Stimulated activated naive CD8-positive, alpha-beta T cell treated with anti-CD3 and anti-CD28 coated beads, Interleukin-15, Interleukin-2, amounts not matched to agents 100 ng/mL and 50 ng/mL, for 24 hours (primary cell): Measurements from ENCODE around the gene LCP2.
"Not testable (repeated sequence)": the region's sequence is repeated elsewhere in the genome, so short reads cannot be mapped to it uniquely, and the experiment has no call there.

ENCODE experiments used
- H3K27ac Mint-ChIP-seq: one replicate; pipeline ENCODE4 v1.8.0; 2021; ENCODE audit warnings: mild to moderate bottlenecking, mixed read lengths
- H3K27me3 Mint-ChIP-seq: one replicate; pipeline ENCODE4 v1.8.0; 2021; ENCODE audit warnings: mixed read lengths
- H3K36me3 Mint-ChIP-seq: one replicate; pipeline ENCODE4 v1.8.0; 2021; ENCODE audit warnings: low read depth, mixed read lengths
- H3K4me1 Mint-ChIP-seq: one replicate; pipeline ENCODE4 v1.8.0; 2021; ENCODE audit warnings: low read depth, mixed read lengths
- H3K4me3 Mint-ChIP-seq: one replicate; pipeline ENCODE4 v1.8.0; 2021; ENCODE audit warnings: mild to moderate bottlenecking, mixed read lengths
- H3K9me3 Mint-ChIP-seq: one replicate; pipeline ENCODE4 v1.8.0; 2021; ENCODE audit warnings: mixed read lengths

Gene LCP2

GRCh38 chr5:170245436-170245835 is 52.1 kb downstream of the LCP2 start:
- H3K9me3 Mint-ChIP-seq, H3K27me3 Mint-ChIP-seq, H3K4me3 Mint-ChIP-seq: not testable (repeated sequence)
- H3K36me3 Mint-ChIP-seq: peaks cover 51% of the 10 kb centered on the region
- H3K4me1 Mint-ChIP-seq: peaks cover 13% of the 10 kb centered on the region
- H3K27ac Mint-ChIP-seq: peak overlapping the region; percentile 21

GRCh38 chr5:170238456-170239196 is 59.0 kb downstream of the LCP2 start:
- Mint-ChIP-seq H3K4me1 (no peaks in the 10 kb centered on the region), H3K27me3 (no peaks in the 10 kb centered on the region), H3K36me3 (no peaks in the 10 kb centered on the region), H3K4me3 (no peak overlapping the region), H3K9me3 (no peaks in the 10 kb centered on the region), H3K27ac (no peak overlapping the region)

DNA sequence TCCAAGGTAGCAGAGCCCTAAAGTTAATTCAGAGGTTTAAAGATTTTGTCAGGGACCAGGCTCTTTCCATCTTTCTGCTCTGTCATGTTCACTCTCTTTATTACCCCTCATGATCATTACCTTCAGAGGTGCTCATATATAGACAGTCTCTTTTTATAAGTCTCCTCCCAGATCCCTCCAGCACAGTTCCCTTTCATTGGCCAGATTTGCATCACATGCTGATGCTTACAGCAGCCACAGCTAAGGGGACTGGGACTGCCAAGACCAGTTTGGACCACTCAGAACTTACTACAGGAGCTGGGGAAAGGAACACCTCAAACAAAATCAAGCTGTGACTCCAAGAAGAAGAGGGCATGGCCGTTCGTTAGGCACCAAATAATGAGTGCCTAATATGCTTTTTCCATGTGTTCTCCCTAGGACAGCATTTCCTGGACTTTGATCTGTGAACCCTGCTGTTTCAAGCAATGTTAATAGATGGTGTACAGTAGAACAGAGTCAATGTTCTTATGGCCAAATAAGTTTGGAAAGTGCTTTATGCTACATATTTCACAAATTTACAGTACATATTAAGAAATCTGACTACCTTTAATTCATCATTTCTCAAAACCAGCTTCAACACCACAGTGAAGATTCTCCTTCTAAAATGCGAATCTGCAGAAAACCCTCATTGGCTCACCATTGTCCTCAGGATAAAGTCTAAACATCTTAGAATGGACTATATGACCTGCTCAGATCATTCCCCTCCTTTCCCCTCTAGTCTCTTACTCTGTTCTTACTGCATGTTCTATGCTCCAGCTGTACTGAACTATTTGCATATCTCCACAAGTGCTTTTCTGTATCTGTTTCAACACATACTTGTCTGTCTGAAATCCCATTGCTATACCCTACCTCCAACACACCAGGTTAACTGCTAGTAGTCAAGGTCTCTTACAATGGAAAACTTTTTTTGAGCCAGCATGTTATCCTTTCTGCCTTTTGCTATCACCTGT is 61.4 kb downstream of the LCP2 start:
- no peaks in the 10 kb centered on the region for H3K4me1 Mint-ChIP-seq
- H3K27me3 Mint-ChIP-seq: no peaks in the 10 kb centered on the region
- H3K4me3 Mint-ChIP-seq: no peak overlapping the region
- no peak overlapping the region for H3K27ac Mint-ChIP-seq
- H3K9me3 Mint-ChIP-seq: no peaks in the 10 kb centered on the region
- no peaks in the 10 kb centered on the region for H3K36me3 Mint-ChIP-seq

- Mint-ChIP-seq H3K27ac (no peak overlapping the region), H3K36me3 (no peaks in the 10 kb centered on the region), H3K9me3 (no peaks in the 10 kb centered on the region), H3K27me3 (no peaks in the 10 kb centered on the region), H3K4me1 (no peaks in the 10 kb centered on the region), H3K4me3 (no peak overlapping the region)
Observed at GRCh38 chr5:170233358-170233892, 64.2 kb downstream of the LCP2 start.

- no peaks in the 10 kb centered on the region for H3K4me1 Mint-ChIP-seq
- no peaks in the 10 kb centered on the region for H3K27me3 Mint-ChIP-seq
- H3K4me3 Mint-ChIP-seq: no peak within 1 kb of the TSS
- H3K36me3 Mint-ChIP-seq: no peaks in the 10 kb centered on the region
- no peaks in the 10 kb centered on the region for H3K9me3 Mint-ChIP-seq
- H3K27ac Mint-ChIP-seq: no peak within 1 kb of the TSS
Observed at GRCh38 chr5:170232786-170233185, 64.8 kb downstream of the LCP2 start, which contains the start of gene C5orf58. Gene C5orf58, plus strand, starts transcription at chr5:170232985. Its CDS starts 1,992 bp downstream, at chr5:170234977.

DNA sequence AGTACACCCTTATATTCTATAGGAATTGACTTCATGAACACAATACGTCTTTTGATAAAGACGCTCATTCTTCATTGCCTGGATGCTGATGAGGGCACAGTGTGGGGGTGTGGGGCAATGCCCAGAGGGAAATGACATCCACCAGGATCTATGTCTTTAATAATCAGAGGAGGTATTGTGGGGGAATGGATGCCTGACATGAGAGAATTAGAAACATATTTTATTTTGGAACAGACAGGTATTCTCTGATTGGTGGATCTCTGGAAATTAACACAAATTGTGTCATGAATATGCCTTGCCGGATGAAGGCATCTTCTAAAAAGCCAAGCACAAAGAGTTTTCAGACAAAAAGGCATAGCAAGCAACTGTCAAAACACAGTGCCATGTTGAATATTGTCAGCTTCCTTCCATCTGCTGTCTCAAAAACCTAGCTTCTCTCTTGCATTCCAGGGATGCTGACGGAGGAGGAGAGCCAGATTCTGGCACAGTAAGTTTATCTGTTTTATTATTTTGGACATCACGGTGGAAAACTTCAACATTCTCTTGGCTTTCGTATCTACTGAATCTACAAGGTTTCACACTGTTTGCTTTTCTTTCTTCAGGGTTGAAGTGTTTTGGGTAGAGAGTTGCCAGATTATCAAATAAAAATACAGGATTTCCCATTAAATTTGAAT is 68.7 kb downstream of the LCP2 start:
- Mint-ChIP-seq H3K27me3 (no peaks in the 10 kb centered on the region), H3K36me3 (no peaks in the 10 kb centered on the region), H3K27ac (no peak overlapping the region), H3K9me3 (no peaks in the 10 kb centered on the region), H3K4me1 (peaks cover 3% of the 10 kb centered on the region), H3K4me3 (no peak overlapping the region)

- Mint-ChIP-seq H3K9me3 (no peaks in the 10 kb centered on the region), H3K27ac (no peak overlapping the region), H3K36me3 (no peaks in the 10 kb centered on the region), H3K27me3 (no peaks in the 10 kb centered on the region), H3K4me3 (no peak overlapping the region), H3K4me1 (peaks cover 3% of the 10 kb centered on the region)
Observed at GRCh38 chr5:170226661-170227060, 70.9 kb downstream of the LCP2 start.

- Mint-ChIP-seq H3K27ac (no peak overlapping the region), H3K4me1 (peaks cover 3% of the 10 kb centered on the region), H3K9me3 (no peaks in the 10 kb centered on the region), H3K27me3 (no peaks in the 10 kb centered on the region), H3K4me3 (no peak overlapping the region), H3K36me3 (no peaks in the 10 kb centered on the region)
Observed at GRCh38 chr5:170226129-170226615, 71.4 kb downstream of the LCP2 start.

DNA sequence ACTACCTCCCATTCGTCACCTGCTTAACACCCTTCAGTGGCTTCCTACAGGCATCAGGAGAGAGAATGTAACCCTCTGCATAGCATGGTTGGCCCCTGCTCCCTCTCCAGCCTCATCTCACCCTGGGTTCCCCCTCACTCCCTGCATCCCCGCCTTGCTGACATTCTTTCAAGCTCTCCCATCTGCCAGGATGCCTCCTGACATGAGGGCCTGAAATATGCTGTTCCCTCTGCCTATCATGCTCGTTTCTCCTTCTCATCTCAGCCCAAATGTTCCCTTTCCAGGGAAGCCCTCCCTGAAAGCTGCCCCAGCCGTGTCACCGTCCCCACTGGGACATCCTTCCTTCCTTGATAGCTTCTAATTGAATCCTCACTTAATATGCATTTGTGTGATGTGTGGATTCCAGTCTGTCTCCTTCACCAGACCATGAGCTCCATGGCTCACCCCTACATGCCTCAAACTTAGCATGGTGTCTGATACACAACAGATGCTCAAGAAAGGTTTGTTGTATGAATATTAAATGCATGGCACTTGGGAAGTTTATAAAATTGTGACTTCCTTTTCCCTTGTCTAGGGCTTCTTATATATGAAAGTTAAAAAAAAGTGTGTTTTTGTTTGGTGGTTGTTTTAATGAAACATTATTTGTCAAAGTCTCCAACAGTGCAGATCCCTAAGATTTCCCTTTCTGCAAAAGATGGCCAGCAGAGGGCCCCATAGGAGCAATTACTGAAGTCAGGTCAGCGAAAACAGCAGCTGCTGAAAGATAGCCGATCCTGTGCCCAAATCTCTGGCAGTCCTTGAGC is 72.0 kb downstream of the LCP2 start:
- Mint-ChIP-seq H3K4me1 (peaks cover 3% of the 10 kb centered on the region), H3K36me3 (no peaks in the 10 kb centered on the region)

GRCh38 chr5:170223906-170224305 is 73.7 kb downstream of the LCP2 start:
- Mint-ChIP-seq H3K27me3 (no peaks in the 10 kb centered on the region), H3K4me1 (peaks cover 3% of the 10 kb centered on the region), H3K9me3 (no peaks in the 10 kb centered on the region), H3K36me3 (no peaks in the 10 kb centered on the region), H3K27ac (no peak overlapping the region), H3K4me3 (no peak overlapping the region)

More for the DNA sequence above, 72.0 kb downstream of the LCP2 start:
- Mint-ChIP-seq H3K27me3 (no peaks in the 10 kb centered on the region), H3K4me3 (no peak overlapping the region), H3K9me3 (no peaks in the 10 kb centered on the region), H3K27ac (no peak overlapping the region)

GRCh38 chr5:170223360-170223759 is 74.2 kb downstream of the LCP2 start:
- peaks cover 3% of the 10 kb centered on the region for H3K4me1 Mint-ChIP-seq
- H3K27me3 Mint-ChIP-seq: no peaks in the 10 kb centered on the region
- no peaks in the 10 kb centered on the region for H3K9me3 Mint-ChIP-seq
- no peak overlapping the region for H3K27ac Mint-ChIP-seq
- H3K4me3 Mint-ChIP-seq: no peak overlapping the region
- H3K36me3 Mint-ChIP-seq: no peaks in the 10 kb centered on the region

- Mint-ChIP-seq H3K27me3 (no peaks in the 10 kb centered on the region), H3K9me3 (no peaks in the 10 kb centered on the region), H3K4me1 (peaks cover 3% of the 10 kb centered on the region), H3K36me3 (no peaks in the 10 kb centered on the region), H3K27ac (no peak overlapping the region), H3K4me3 (no peak overlapping the region)
Observed at GRCh38 chr5:170221327-170221741, 76.2 kb downstream of the LCP2 start.

GRCh38 chr5:170220191-170220590 is 77.4 kb downstream of the LCP2 start:
- H3K27ac Mint-ChIP-seq: no peak overlapping the region
- H3K36me3 Mint-ChIP-seq: no peaks in the 10 kb centered on the region
- no peaks in the 10 kb centered on the region for H3K9me3 Mint-ChIP-seq
- no peak overlapping the region for H3K4me3 Mint-ChIP-seq
- H3K27me3 Mint-ChIP-seq: no peaks in the 10 kb centered on the region
- no peaks in the 10 kb centered on the region for H3K4me1 Mint-ChIP-seq

- no peaks in the 10 kb centered on the region for H3K9me3 Mint-ChIP-seq
- H3K36me3 Mint-ChIP-seq: no peaks in the 10 kb centered on the region
- no peak overlapping the region for H3K27ac Mint-ChIP-seq
- H3K27me3 Mint-ChIP-seq: no peaks in the 10 kb centered on the region
- H3K4me3 Mint-ChIP-seq: no peak overlapping the region
- no peaks in the 10 kb centered on the region for H3K4me1 Mint-ChIP-seq
Observed at GRCh38 chr5:170219615-170220014, 78.0 kb downstream of the LCP2 start.
